Astrocyte of the cerebellum (primary cell): ENCODE data around the gene MYL4.
"Not testable (repeated sequence)": the region's sequence is repeated elsewhere in the genome, so short reads cannot be mapped to it uniquely, and the experiment has no call there.

Experiments
- DNase-seq: peaks from one replicate; pipeline ENCODE4 v3.0.0-alpha.2; 2011; ENCODE audit warnings: low read depth
- H3K4me3 ChIP-seq: 2 replicates; pipeline ENCODE4 v1.5.1; 2011; ENCODE audit warnings: mild to moderate bottlenecking, low read depth, low read length, moderate library complexity
- in situ Hi-C: cut with HindIII; loops from 2 replicates; pipeline ENCODE4 v1.10.0; 2017; ENCODE audit warnings: low sequenced_read_pairs
- TF ChIP-seq, protein P1 (sequence below): IDR thresholded peaks from 2 replicates; pipeline ENCODE4 v1.5.1; 2012; ENCODE audit warnings: low read length, low read depth, moderate library complexity, mild to moderate bottlenecking; ENCODE audit errors: missing control alignments

The MYL4 gene

DNA sequence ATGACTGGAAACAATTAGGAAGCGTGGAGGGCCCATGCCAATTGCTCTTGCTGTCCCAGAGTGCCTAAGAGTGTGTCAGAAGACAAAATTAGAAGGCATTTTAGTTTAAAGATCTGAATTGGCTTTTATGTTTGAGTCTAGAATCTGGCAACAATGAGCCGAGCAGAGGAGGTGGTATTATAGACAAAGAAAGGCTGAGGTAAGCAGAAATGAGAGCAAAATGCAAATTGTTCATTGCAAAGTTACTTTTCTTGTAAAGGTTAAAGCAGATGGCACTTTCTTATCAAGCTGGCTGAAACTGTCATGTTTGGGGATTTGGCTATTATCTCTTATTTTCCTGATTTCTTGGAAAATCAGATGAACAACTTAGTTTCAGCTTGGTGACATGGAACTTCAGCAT lies 3.3 kb downstream of the MYL4 start:
- no peak for DNase-seq
- in situ Hi-C loops = no loop called here
- no peak overlapping the region for H3K4me3 ChIP-seq
- TF ChIP-seq, protein P1, sequence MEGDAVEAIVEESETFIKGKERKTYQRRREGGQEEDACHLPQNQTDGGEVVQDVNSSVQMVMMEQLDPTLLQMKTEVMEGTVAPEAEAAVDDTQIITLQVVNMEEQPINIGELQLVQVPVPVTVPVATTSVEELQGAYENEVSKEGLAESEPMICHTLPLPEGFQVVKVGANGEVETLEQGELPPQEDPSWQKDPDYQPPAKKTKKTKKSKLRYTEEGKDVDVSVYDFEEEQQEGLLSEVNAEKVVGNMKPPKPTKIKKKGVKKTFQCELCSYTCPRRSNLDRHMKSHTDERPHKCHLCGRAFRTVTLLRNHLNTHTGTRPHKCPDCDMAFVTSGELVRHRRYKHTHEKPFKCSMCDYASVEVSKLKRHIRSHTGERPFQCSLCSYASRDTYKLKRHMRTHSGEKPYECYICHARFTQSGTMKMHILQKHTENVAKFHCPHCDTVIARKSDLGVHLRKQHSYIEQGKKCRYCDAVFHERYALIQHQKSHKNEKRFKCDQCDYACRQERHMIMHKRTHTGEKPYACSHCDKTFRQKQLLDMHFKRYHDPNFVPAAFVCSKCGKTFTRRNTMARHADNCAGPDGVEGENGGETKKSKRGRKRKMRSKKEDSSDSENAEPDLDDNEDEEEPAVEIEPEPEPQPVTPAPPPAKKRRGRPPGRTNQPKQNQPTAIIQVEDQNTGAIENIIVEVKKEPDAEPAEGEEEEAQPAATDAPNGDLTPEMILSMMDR = no peak

DNA sequence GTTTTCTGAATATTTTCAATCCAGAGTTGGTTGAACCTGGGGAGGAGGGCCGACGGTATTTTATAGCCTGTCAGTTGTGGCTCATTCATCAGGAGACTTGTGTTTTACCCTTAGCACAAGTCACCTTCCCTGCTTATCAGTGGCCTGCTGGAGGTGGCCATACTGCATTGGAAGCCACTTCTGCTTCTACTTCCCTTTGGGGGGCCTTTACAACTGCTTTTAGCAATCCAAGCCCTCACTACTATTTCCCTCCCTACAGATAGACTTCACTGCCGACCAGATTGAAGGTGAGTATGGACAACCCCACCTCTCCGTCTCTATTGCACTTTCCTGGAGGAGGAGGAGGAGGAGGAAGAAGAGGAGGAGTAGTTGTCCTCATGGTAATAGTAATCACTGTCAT lies 4.4 kb downstream of the MYL4 start:
- in situ Hi-C loops = no loop called here
- DNase-seq = no peak
- H3K4me3 ChIP-seq = no peak overlapping the region
- TF ChIP-seq, protein P1 = no peak

DNA sequence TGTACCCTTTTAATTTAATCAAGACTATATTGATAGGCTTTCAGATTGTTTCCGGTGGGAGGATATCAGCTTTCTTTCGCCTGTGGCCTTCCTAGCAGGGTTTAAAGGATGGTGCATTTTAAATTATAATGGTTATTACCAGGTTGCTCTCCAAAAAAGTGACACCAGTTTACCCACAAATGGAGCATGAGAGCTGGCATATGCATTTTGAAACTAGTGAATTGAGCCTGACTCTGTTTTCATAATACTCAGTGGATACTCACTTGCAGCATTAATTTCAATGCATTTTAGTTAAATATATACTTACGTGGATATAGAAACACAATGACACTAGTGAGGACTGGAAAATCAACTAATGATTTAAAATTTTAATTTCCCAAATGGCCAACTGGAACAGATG lies 5.8 kb downstream of the MYL4 start:
- DNase-seq = no peak
- in situ Hi-C loops = no loop called here
- H3K4me3 ChIP-seq = no peak overlapping the region
- TF ChIP-seq, protein P1 = no peak

DNA sequence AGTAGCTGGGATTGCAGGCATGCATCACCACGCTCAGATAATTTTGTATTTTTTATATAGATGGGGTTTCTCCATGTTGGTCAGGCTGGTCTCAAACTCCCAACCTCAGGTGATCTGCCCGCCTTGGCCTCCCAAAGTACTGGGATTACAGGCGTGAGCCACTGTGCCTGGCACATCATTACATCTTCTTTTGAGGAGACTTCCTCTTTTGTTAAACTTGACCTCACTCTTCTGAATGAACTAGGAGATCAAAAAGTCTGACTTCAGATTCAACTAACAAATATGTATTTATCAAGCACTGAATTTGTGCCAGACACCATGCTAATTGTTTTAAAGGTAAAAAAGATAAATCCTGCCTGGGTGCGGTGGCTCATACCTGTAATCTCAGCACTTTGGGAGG lies 7.7 kb downstream of the MYL4 start:
- in situ Hi-C loops = not testable (repeated sequence)

GRCh38 chr17:47217279-47217678 lies 8.1 kb downstream of the MYL4 start:
- in situ Hi-C loops, DNase-seq: not testable (repeated sequence)

More for the DNA sequence above, 7.7 kb downstream of the MYL4 start:
- not testable (repeated sequence) for H3K4me3 ChIP-seq, DNase-seq

GRCh38 chr17:47218896-47219430 lies 9.8 kb downstream of the MYL4 start:
- TF ChIP-seq, protein P1 = no peak
- in situ Hi-C loops = no loop called here
- no peak overlapping the region for H3K4me3 ChIP-seq
- no peak for DNase-seq

More at GRCh38 chr17:47217279-47217678, 8.1 kb downstream of the MYL4 start:
- not testable (repeated sequence) for H3K4me3 ChIP-seq

DNA sequence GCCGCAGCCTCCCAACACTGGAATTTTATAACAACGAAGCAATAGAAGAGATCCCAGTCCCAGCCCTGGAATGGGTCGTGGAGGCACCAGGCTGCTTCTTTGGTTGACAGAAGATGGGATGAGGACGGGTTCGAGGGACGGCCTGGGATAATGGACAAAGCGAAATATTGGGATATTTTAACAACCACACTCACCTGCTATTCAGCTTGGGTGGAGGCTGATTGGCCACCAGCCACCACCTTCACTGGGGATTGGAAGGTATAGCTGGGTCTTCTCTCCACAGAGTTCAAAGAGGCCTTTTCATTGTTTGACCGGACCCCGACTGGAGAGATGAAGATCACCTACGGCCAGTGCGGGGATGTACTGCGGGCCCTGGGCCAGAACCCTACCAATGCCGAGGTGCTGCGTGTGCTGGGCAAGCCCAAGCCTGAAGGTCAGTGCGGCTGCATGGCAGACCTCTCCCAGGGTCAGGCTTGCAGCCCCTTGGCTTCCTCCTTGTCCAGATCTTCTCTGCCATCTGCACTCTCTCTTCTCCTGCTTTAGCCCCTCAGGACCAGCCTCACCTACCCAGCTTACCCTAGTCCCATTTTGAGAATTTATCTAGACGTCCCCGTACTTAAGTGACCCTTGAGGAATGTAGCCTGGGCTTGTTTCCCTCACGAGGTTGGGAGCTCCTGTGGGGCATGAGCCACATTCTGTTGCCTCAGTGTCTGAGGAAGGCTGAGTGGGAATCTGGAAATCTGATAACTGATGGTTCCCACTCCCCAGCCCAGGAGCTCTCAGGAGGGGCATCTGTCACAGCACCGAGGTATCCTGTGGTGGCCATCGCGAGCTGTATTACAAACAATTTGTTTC lies 10.7 kb downstream of the MYL4 start:
- no peak overlapping the region for H3K4me3 ChIP-seq
- in situ Hi-C loops = no loop called here
- no peak for DNase-seq
- TF ChIP-seq, protein P1 = no peak
